Measurements from ENCODE around the gene PIN1. TPM values are rescaled to one million over a fixed set of nuclear protein-coding genes. Genes with fewer than 3 reads are reported as not detected.

Gene PIN1
- total and polyA plus RNA-seq, 10 of the 15 experiments (the other 5 are each of a cell fraction or from before 2014, with no cell fraction given): 2.4 to 209 (median 71.5) TPM

DNA sequence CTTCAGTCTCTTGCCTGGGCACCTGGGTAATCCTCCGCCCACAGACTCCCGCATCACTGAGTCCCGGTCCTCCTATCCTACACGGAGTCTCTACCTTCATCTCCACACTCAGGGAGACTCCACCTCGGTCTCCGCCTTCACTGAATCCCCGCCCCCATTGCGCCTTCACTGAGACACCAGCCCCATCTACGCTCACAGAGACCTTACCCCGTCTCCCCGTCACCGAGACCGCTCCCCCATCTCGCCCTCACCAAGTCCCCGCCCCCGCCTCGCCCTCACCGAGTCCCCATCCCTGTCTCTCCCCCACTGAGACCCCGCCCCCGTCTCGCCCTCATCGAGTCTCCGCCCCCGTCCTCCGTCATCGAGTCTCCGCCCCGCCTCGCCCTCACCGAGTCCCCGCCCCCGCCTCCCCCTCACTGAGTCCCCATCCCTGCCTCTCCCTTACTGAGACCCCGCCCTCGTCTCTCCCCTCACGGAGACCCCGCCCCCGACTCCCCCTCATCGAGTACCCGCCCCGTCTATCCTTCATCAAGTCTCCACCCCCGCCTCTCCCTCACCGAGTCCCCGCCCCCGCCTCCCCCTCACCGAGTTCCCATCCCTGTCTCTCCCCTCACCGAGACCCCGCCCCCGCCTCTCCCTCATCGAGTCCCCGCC lies 43.4 kb upstream of the PIN1 start:
- FAIRE-seq (peak; percentile 82), ATAC-seq (peak; percentile 59), DNase-seq (ENCODE audit: low read depth, low spot score) (peak; percentile 44)
- H2AFZ ChIP-seq (ENCODE audit: control insufficient read depth, low read depth, low read length): peak overlapping the region; percentile 81
- no peaks in the 10 kb centered on the region; the same call in 2 of the 3 replicates for H3K9me3 ChIP-seq (replicated peaks; ENCODE audit: control insufficient read depth, insufficient read depth, low read length)
- ChIA-PET POLR2A (no interaction called here), CTCF (no interaction called here), SMC1A (ENCODE audit: uncharacterized antibody, unreplicated experiment) (no interaction called here), RAD21 (ENCODE audit: unreplicated experiment) (no interaction called here)
- H3K4me2 ChIP-seq (ENCODE audit: control insufficient read depth, insufficient read depth): peak overlapping the region; percentile 66
- H3K9ac ChIP-seq (ENCODE audit: control insufficient read depth, insufficient read depth, low read length): no peak overlapping the region
- no peaks in the 10 kb centered on the region for H3K79me2 ChIP-seq (ENCODE audit: control insufficient read depth, insufficient read depth, low read length)
- in situ Hi-C loops (cut with MboI): loop anchor here (5.0 to 10.0 kb wide), 2 partner anchors 169 to 467 kb away; partner anchors contain the start of genes ZNF559 and ZNF561
- no peak for TF ChIP-seq BMI1 (IDR thresholded peaks at IDR 0.05; ENCODE audit: borderline replicate concordance)
- TF ChIP-seq SP1 (IDR thresholded peaks at IDR 0.05; ENCODE audit: low read depth, low read length): peak; percentile 21
- no peak for TF ChIP-seq HDGF (IDR thresholded peaks at IDR 0.05)
- peak; percentile 28; the same call in 1 of the 2 replicates for TF ChIP-seq CREB1 (IDR thresholded peaks at IDR 0.05; ENCODE audit: low read depth)
- TF ChIP-seq CBX3 (IDR thresholded peaks at IDR 0.05; ENCODE audit: borderline replicate concordance, low read depth): no peak
- TF ChIP-seq ZNF274 (IDR thresholded peaks at IDR 0.05; ENCODE audit: insufficient read depth, insufficient read length): no peak
- TF ChIP-seq EGR1 (IDR thresholded peaks at IDR 0.05; ENCODE audit: borderline replicate concordance in 1 of 2, low read depth in 2 of 2, low read length in 2 of 2): peak in 1 of 2 experiments; percentile 68; a peak in 2 of 3 replicates
- no peaks in the 10 kb centered on the region for H4K20me1 ChIP-seq (ENCODE audit: control insufficient read depth, insufficient read depth)
- H3K27ac ChIP-seq (ENCODE audit: control insufficient read depth, insufficient read depth): no peak overlapping the region
- H3K36me3 ChIP-seq (ENCODE audit: control insufficient read depth in 2 of 2, insufficient read depth in 2 of 2, low read length in 1 of 2): no peaks in the 10 kb centered on the region
- H3K4me3 ChIP-seq: peak overlapping the region; percentile 73; the same call in 1 of the 2 replicates
- BruUV-seq (replicated peaks): no TSS peak
- intact Hi-C loops (cut with micrococcal nuclease; ENCODE audit: unreplicated experiment): loop anchor here (5.0 to 10.0 kb wide), 2 partner anchors 479 to 1137 kb away; no protein-coding TSS in a partner anchor
- no peaks in the 10 kb centered on the region for H3K4me1 ChIP-seq (ENCODE audit: control insufficient read depth, insufficient read depth, low read length)
- WGBS (ENCODE audit: insufficient coverage, insufficient replicate concordance, low lambda C conversion rate, missing lambda C conversion rate): 4% methylated on average over 31 of the region's 50 CpGs
- H3K27me3 ChIP-seq (replicated peaks in 1 of 2; ENCODE audit: control insufficient read depth in 2 of 2, insufficient read depth in 2 of 2, low read length in 1 of 2): no peaks in the 10 kb centered on the region
